ENCODE data around the gene CELSR1. TPM values are rescaled to one million over a fixed set of nuclear protein-coding genes. Genes with fewer than 3 reads are reported as not detected.

The CELSR1 gene
- total RNA-seq, 2 donors from 2014 or later = 1.5 to 6.7 TPM

DNA sequence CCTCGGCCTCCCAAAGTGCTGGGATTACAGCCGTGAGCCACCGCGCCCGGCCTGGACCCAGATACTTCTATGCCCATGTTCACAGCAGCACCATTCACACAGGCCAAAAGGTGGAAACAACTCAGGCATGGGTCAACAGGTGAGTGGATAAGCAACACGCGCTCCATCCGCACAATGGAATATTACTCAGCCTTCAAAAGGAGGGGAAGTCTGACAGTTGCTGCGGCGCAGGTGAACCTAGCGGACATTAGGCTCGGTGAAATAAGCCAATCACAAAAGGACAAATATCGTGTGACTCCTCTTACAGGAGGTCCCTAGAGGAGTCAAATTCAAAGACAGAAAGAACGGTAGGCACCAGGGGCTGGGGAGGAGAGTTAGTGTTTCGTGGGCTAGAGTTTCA lies 154.9 kb downstream of the CELSR1 start:
- no peaks in the 10 kb centered on the region for H3K36me3 ChIP-seq
- TF ChIP-seq, protein P1, sequence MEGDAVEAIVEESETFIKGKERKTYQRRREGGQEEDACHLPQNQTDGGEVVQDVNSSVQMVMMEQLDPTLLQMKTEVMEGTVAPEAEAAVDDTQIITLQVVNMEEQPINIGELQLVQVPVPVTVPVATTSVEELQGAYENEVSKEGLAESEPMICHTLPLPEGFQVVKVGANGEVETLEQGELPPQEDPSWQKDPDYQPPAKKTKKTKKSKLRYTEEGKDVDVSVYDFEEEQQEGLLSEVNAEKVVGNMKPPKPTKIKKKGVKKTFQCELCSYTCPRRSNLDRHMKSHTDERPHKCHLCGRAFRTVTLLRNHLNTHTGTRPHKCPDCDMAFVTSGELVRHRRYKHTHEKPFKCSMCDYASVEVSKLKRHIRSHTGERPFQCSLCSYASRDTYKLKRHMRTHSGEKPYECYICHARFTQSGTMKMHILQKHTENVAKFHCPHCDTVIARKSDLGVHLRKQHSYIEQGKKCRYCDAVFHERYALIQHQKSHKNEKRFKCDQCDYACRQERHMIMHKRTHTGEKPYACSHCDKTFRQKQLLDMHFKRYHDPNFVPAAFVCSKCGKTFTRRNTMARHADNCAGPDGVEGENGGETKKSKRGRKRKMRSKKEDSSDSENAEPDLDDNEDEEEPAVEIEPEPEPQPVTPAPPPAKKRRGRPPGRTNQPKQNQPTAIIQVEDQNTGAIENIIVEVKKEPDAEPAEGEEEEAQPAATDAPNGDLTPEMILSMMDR (IDR thresholded peaks at IDR 0.05) = no peak
- no peak for ATAC-seq (ENCODE audit: insufficient number of reproducible peaks, low FRiP score, low read depth)
- H3K9me3 ChIP-seq = no peaks in the 10 kb centered on the region
- DNase-seq (ENCODE audit: low spot score) = no peak
- H3K4me3 ChIP-seq = no peak overlapping the region
- H3K4me1 ChIP-seq (ENCODE audit: control insufficient read depth in 1 of 2, low read depth in 2 of 2) = no peaks in the 10 kb centered on the region
- no peak overlapping the region for H3K27ac ChIP-seq
- no peaks in the 10 kb centered on the region for H3K27me3 ChIP-seq (replicated peaks; ENCODE audit: insufficient read depth)

DNA sequence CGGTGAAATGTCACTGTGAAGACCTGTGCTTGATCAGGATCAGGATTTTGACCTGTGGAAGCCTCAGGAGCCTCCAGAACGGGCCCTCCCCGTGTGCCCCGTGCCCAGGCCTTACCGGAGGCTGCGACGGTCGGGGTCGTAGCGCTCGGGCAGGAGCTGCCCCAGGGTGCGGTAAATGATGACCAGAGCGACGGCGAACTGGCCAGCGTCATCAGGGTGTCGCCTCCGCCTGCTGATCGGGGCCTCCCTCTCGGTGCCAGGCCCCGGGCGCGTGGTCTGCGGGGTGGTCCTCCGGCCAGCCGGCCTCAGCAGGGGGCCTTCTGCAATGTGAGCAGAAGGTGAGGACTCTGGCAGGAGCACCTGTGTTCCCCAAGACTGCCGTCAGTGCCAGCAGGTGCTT lies 155.7 kb downstream of the CELSR1 start:
- Histone ChIP-seq H3K4me3 (no peak overlapping the region), H3K36me3 (no peaks in the 10 kb centered on the region), H3K4me1 (ENCODE audit: control insufficient read depth in 1 of 2, low read depth in 2 of 2) (no peaks in the 10 kb centered on the region), H3K27me3 (replicated peaks; ENCODE audit: insufficient read depth) (no peaks in the 10 kb centered on the region), H3K27ac (no peak overlapping the region), H3K9me3 (no peaks in the 10 kb centered on the region)
- DNase-seq (ENCODE audit: low spot score) (no peak), ATAC-seq (ENCODE audit: insufficient number of reproducible peaks, low FRiP score, low read depth) (no peak)
- TF ChIP-seq, protein P1 (IDR thresholded peaks at IDR 0.05) = no peak

DNA sequence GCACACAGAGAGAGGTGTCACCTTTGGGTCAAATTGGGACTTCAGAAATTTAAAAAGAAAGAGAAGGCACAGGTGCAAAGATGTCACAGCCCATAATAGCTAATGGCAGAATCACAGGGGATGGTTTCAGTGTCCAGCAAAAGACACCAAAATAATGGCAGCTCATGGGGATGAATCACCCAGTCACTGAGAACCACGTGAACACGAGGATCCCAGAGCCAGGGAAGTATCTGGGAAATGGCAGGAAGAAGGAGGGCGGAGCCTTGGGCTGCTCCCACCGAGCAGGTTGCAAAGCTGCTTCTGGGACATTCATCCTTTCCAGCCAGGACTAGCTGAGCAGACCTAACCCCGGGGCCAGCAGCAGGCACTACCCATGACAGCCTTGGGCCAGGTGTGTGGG lies 156.3 kb downstream of the CELSR1 start:
- TF ChIP-seq, protein P1 (IDR thresholded peaks at IDR 0.05) = no peak
- H3K4me3 ChIP-seq = no peak overlapping the region
- ATAC-seq (ENCODE audit: insufficient number of reproducible peaks, low FRiP score, low read depth) = no peak
- H3K4me1 ChIP-seq (ENCODE audit: control insufficient read depth in 1 of 2, low read depth in 2 of 2) = no peaks in the 10 kb centered on the region
- H3K36me3 ChIP-seq = no peaks in the 10 kb centered on the region
- DNase-seq (ENCODE audit: low spot score) = no peak
- no peaks in the 10 kb centered on the region for H3K9me3 ChIP-seq
- no peaks in the 10 kb centered on the region for H3K27me3 ChIP-seq (replicated peaks; ENCODE audit: insufficient read depth)
- H3K27ac ChIP-seq = no peak overlapping the region

DNA sequence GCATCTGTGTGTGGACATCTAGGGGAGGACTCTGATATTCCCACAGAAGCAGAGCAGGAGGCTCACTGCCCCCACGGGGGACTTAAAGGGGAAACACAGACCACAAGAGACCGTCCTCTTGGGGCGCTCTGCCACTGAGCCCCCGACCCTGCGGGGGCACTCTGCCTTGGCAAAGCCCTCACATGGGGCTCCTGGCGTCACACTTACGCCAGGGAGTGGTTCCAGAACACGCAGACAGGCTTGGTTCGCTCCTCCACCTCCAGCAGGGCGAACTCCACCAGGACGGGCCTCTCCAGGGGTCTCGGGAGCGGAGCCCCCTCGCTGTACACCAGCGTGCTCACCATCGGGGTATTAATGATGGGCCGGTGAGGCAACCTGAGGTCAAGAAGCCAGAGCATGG lies 156.8 kb downstream of the CELSR1 start:
- H3K27ac ChIP-seq = no peak overlapping the region
- H3K4me1 ChIP-seq (ENCODE audit: control insufficient read depth in 1 of 2, low read depth in 2 of 2) = no peaks in the 10 kb centered on the region
- peaks cover 4% of the 10 kb centered on the region for H3K9me3 ChIP-seq
- DNase-seq (ENCODE audit: low spot score) (no peak), ATAC-seq (ENCODE audit: insufficient number of reproducible peaks, low FRiP score, low read depth) (no peak)
- H3K4me3 ChIP-seq = no peak overlapping the region
- TF ChIP-seq, protein P1 (IDR thresholded peaks at IDR 0.05) = no peak
- H3K36me3 ChIP-seq = no peaks in the 10 kb centered on the region
- H3K27me3 ChIP-seq (replicated peaks; ENCODE audit: insufficient read depth) = no peaks in the 10 kb centered on the region

DNA sequence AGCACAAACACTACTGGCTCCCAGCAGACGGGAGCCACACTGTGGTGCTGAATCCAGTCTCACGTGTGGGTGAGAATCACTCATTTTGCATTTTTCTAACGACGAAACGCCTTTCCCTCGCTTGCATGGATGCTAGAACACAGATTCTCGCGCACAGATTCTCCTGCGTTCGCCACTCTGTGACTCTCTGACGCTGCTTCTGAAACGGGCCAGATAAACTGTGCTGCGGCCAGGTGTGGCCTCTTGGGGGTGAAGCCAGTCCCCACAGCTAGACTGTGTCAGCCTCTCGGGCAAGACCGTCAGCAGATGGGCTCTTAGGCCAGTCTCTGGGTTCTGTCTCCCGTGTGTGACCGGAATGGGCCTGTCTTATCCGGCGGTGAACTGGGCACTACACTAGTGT lies 157.4 kb downstream of the CELSR1 start:
- H3K27me3 ChIP-seq (replicated peaks; ENCODE audit: insufficient read depth) = no peaks in the 10 kb centered on the region
- H3K4me3 ChIP-seq = no peak overlapping the region
- no peaks in the 10 kb centered on the region for H3K4me1 ChIP-seq (ENCODE audit: control insufficient read depth in 1 of 2, low read depth in 2 of 2)
- H3K27ac ChIP-seq = no peak overlapping the region
- DNase-seq (ENCODE audit: low spot score) (no peak), ATAC-seq (ENCODE audit: insufficient number of reproducible peaks, low FRiP score, low read depth) (no peak)
- peaks cover 5% of the 10 kb centered on the region for H3K9me3 ChIP-seq
- TF ChIP-seq, protein P1 (IDR thresholded peaks at IDR 0.05) = no peak
- H3K36me3 ChIP-seq = no peaks in the 10 kb centered on the region

All from thoracic aorta (tissue), 2 donors.